Measurements from ENCODE around the gene DNM3.

GRCh38 chr1:171919891-171920887 lies 78.9 kb downstream of the DNM3 start:
- TF ChIP-seq SRF (CRISPR knock-in tag; IDR thresholded peaks at IDR 0.05) (no peak), MLLT1 (IDR thresholded peaks at IDR 0.05) (no peak), TCF15 (CRISPR knock-in tag; IDR thresholded peaks at IDR 0.05) (no peak), CTCF (IDR thresholded peaks at IDR 0.05 in 2 of 3, conservative IDR thresholded peaks at IDR 0.05 in 1 of 3; ENCODE audit: insufficient read depth in 2 of 3, low read depth in 1 of 3, low read length in 3 of 3) (no peak), TAF1 (IDR thresholded peaks at IDR 0.05; ENCODE audit: control insufficient read depth, extremely low read depth, insufficient read depth, low read length, severe bottlenecking) (no peak), NCOA2 (IDR thresholded peaks at IDR 0.05; ENCODE audit: partially characterized antibody in 2 of 2) (no peak)
